ENCODE results near the gene EEIG1.

GRCh38 chr9:128024761-128025308, 44.0 kb upstream of the EEIG1 start:
- TF ChIP-seq CTCF (IDR thresholded peaks at IDR 0.05; ENCODE audit: insufficient read depth, low read length): no peak
- TF ChIP-seq POLR2AphosphoS5 (IDR thresholded peaks at IDR 0.05; ENCODE audit: low read depth): no peak
- TF ChIP-seq REST (IDR thresholded peaks at IDR 0.05; ENCODE audit: insufficient replicate concordance, low read depth): no peak
- TF ChIP-seq GABPA (IDR thresholded peaks at IDR 0.05; ENCODE audit: low read depth): no peak
- no peak for TF ChIP-seq SPI1 (IDR thresholded peaks at IDR 0.05; ENCODE audit: borderline replicate concordance, low read depth)

Data from HL-60 (cell line).